ENCODE data around the gene GMEB2. TPM values are rescaled to one million over a fixed set of nuclear protein-coding genes. Genes with fewer than 3 reads are reported as not detected.
A peak's percentile ranks its signal among the peaks of the same experiment; 100 is the strongest.

The GMEB2 gene
- total RNA-seq, 1 experiment from 2014 or later, result 19.6 TPM

- H3K36me3 Mint-ChIP-seq (ENCODE audit: insufficient read depth, unreplicated experiment), result peaks cover 29% of the 10 kb centered on the region
- CTCF ChIA-PET, result interaction anchor here (0.7 to 0.9 kb wide), 2 partner anchors 33 to 127 kb away, joined by 4 read pairs; no protein-coding TSS in a partner anchor
- BruUV-seq (replicated peaks), result no TSS peak
Measured at GRCh38 chr20:63665708-63666107, 38.8 kb upstream of the GMEB2 start.

GRCh38 chr20:63664861-63665594 lies 38.1 kb upstream of the GMEB2 start:
- BruUV-seq (replicated peaks), result no TSS peak
- H3K36me3 Mint-ChIP-seq (ENCODE audit: insufficient read depth, unreplicated experiment), result peaks cover 34% of the 10 kb centered on the region
- ChIA-PET POLR2A (interaction anchor here (0.8 kb wide), 1 partner anchor 23 kb away, joined by 3 read pairs; no protein-coding TSS in a partner anchor), CTCF (no interaction called here)
- DNase-seq (ENCODE audit: unreplicated experiment), result no peak
- intact Hi-C loops (cut with micrococcal nuclease), result no loop called here
- H3K27ac Mint-ChIP-seq (ENCODE audit: low read depth, unreplicated experiment), result peak overlapping the region; percentile 54
- TF ChIP-seq CTCF (IDR thresholded peaks at IDR 0.05; ENCODE audit: unreplicated experiment), result no peak
- no peaks in the 10 kb centered on the region for H3K9me3 Mint-ChIP-seq (ENCODE audit: unreplicated experiment)
- H3K27me3 Mint-ChIP-seq (ENCODE audit: insufficient read depth, unreplicated experiment), result no peaks in the 10 kb centered on the region
- no peak overlapping the region for H3K4me3 Mint-ChIP-seq (ENCODE audit: unreplicated experiment)
- H3K4me1 Mint-ChIP-seq (ENCODE audit: insufficient read depth, unreplicated experiment), result no peaks in the 10 kb centered on the region

More at GRCh38 chr20:63665708-63666107, 38.8 kb upstream of the GMEB2 start:
- Mint-ChIP-seq H3K27ac (ENCODE audit: low read depth, unreplicated experiment) (no peak overlapping the region), H3K4me1 (ENCODE audit: insufficient read depth, unreplicated experiment) (no peaks in the 10 kb centered on the region), H3K4me3 (ENCODE audit: unreplicated experiment) (no peak overlapping the region), H3K9me3 (ENCODE audit: unreplicated experiment) (no peaks in the 10 kb centered on the region), H3K27me3 (ENCODE audit: insufficient read depth, unreplicated experiment) (no peaks in the 10 kb centered on the region)
- intact Hi-C loops (cut with micrococcal nuclease), result no loop called here
- POLR2A ChIA-PET, result interaction anchor here (0.8 to 1.3 kb wide), 2 partner anchors 7 to 24 kb away, joined by 3 read pairs; partner anchors contain the start of gene RTEL1
- no peak for TF ChIP-seq CTCF (IDR thresholded peaks at IDR 0.05; ENCODE audit: unreplicated experiment)
- DNase-seq (ENCODE audit: unreplicated experiment), result no peak

GRCh38 chr20:63664143-63664851 lies 37.4 kb upstream of the GMEB2 start:
- CTCF ChIA-PET, result interaction anchor here (0.7 to 0.8 kb wide), 2 partner anchors 79 to 219 kb away, joined by 3 to 4 read pairs; no protein-coding TSS in a partner anchor
- POLR2A ChIA-PET, result no interaction called here
- peaks cover 7% of the 10 kb centered on the region for H3K4me1 Mint-ChIP-seq (ENCODE audit: insufficient read depth, unreplicated experiment)
- intact Hi-C loops (cut with micrococcal nuclease), result no loop called here
- H3K27me3 Mint-ChIP-seq (ENCODE audit: insufficient read depth, unreplicated experiment), result no peaks in the 10 kb centered on the region
- peaks cover 31% of the 10 kb centered on the region for H3K36me3 Mint-ChIP-seq (ENCODE audit: insufficient read depth, unreplicated experiment)
- DNase-seq (ENCODE audit: unreplicated experiment), result no peak
- no peaks in the 10 kb centered on the region for H3K9me3 Mint-ChIP-seq (ENCODE audit: unreplicated experiment)
- H3K4me3 Mint-ChIP-seq (ENCODE audit: unreplicated experiment), result no peak overlapping the region
- BruUV-seq (replicated peaks), result no TSS peak
- no peak overlapping the region for H3K27ac Mint-ChIP-seq (ENCODE audit: low read depth, unreplicated experiment)
- no peak for TF ChIP-seq CTCF (IDR thresholded peaks at IDR 0.05; ENCODE audit: unreplicated experiment)
